PFSK-1 (cell line): ENCODE results near the gene TNNT2.

Experiments used
- FOXP2 ChIP-seq: optimal IDR thresholded peaks from 2 replicates; pipeline ENCODE3; 2011; ENCODE audit warnings: borderline replicate concordance, control low read depth, inconsistent platforms; ENCODE audit not compliant: insufficient read depth; ENCODE audit errors: extremely low read length, extremely low read depth
- POLR2AphosphoS5 ChIP-seq: IDR thresholded peaks from 2 replicates; pipeline ENCODE4 v1.6.1; 2012; ENCODE audit warnings: low read depth, mild to moderate bottlenecking, control low read depth, low read length, moderate library complexity
- TAF1 ChIP-seq: IDR thresholded peaks from 2 replicates; pipeline ENCODE4 v1.6.1; 2012; ENCODE audit warnings: low read length, control low read depth, borderline replicate concordance; ENCODE audit not compliant: insufficient read depth

DNA sequence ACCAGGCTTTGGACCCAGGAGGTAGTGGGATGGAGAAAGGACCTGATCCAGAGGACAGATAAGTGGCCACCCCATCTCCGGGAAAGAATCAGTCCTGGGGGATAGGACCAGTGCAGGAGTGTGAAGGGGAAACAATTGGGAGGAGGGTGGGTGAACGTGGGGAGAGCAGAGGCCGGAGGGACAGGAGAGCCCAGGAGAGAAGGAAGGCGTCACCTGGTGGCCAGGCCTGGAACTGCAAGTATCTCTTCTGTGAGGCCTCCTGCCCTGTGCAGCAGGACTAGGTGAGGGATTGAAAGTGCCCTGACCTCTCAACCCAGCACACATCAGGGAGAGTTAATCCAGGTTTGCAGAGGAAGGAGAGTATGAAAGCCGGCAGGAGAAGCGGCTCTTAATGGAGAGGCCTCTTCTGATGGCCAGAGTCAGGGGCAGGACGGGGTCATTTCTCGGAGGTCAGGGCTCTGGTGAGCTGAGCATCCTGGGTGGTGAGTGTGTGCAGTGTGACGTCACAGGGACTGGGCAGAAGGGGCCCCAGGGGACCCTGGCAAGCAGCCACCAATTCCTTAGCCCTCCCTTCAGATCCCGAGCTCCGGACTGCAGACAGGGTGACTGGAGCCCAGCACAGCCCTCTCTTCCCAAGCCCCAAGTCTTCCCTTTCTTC, 30.8 kb upstream of the TNNT2 start:
- TF ChIP-seq POLR2AphosphoS5 (no peak), TAF1 (no peak), FOXP2 (no peak)
